Measurements from ENCODE around the gene SCPEP1. TPM values are rescaled to one million over a fixed set of nuclear protein-coding genes. Genes with fewer than 3 reads are reported as not detected.

The SCPEP1 gene
- total RNA-seq, 4 donors from 2014 or later: 9.9 to 44.7 (median 30.2) TPM

GRCh38 chr17:56945938-56946505 is 31.9 kb upstream of the SCPEP1 start:
- ATAC-seq (no peak), DNase-seq (no peak)
- H3K4me3 ChIP-seq: no peak overlapping the region
- in situ Hi-C loops (cut with MboI; ENCODE audit: low sequenced_read_pairs in 4 of 4) (no loop called here), intact Hi-C loops (cut with DNase I; ENCODE audit: low total_unique reads) (no loop called here)
- no peaks in the 10 kb centered on the region for H3K9me3 ChIP-seq
- no peak overlapping the region for H3K27ac ChIP-seq
- TF ChIP-seq POLR2A (IDR thresholded peaks at IDR 0.05) (no peak), CTCF (IDR thresholded peaks at IDR 0.05 in 4 of 5, conservative IDR thresholded peaks at IDR 0.05 in 1 of 5) (no peak)
- no peaks in the 10 kb centered on the region for H3K27me3 ChIP-seq
- peaks cover 0 to 81% of the 10 kb centered on the region in 2 donors for H3K36me3 ChIP-seq
- no peaks in the 10 kb centered on the region for H3K4me1 ChIP-seq

- DNase-seq: no peak
- H3K4me1 ChIP-seq: no peaks in the 10 kb centered on the region
- H3K27ac ChIP-seq: no peak overlapping the region
- TF ChIP-seq POLR2A (IDR thresholded peaks at IDR 0.05): no peak
- no peak overlapping the region for H3K4me3 ChIP-seq
- intact Hi-C loops (cut with DNase I; ENCODE audit: low total_unique reads): no loop called here
- in situ Hi-C loops (cut with MboI; ENCODE audit: low sequenced_read_pairs in 4 of 4): no loop called here
- no peaks in the 10 kb centered on the region for H3K9me3 ChIP-seq
- H3K27me3 ChIP-seq: no peaks in the 10 kb centered on the region
- H3K36me3 ChIP-seq: peaks cover 0 to 65% of the 10 kb centered on the region in 2 donors
- ATAC-seq: no peak
Measured at GRCh38 chr17:56947741-56948140, 30.2 kb upstream of the SCPEP1 start.

- intact Hi-C loops (cut with DNase I; ENCODE audit: low total_unique reads): no loop called here
- peaks cover 0 to 59% of the 10 kb centered on the region in 2 donors for H3K36me3 ChIP-seq
- TF ChIP-seq CTCF (IDR thresholded peaks at IDR 0.05 in 4 of 5, conservative IDR thresholded peaks at IDR 0.05 in 1 of 5) (no peak), POLR2A (IDR thresholded peaks at IDR 0.05) (no peak)
- no peak overlapping the region for H3K27ac ChIP-seq
- H3K9me3 ChIP-seq: no peaks in the 10 kb centered on the region
- in situ Hi-C loops (cut with MboI; ENCODE audit: low sequenced_read_pairs in 4 of 4): no loop called here
- ATAC-seq: no peak
- no peak for DNase-seq
- H3K27me3 ChIP-seq: no peaks in the 10 kb centered on the region
- no peaks in the 10 kb centered on the region for H3K4me1 ChIP-seq
- H3K4me3 ChIP-seq: no peak overlapping the region
Measured at GRCh38 chr17:56948491-56948890, 29.4 kb upstream of the SCPEP1 start.

DNA sequence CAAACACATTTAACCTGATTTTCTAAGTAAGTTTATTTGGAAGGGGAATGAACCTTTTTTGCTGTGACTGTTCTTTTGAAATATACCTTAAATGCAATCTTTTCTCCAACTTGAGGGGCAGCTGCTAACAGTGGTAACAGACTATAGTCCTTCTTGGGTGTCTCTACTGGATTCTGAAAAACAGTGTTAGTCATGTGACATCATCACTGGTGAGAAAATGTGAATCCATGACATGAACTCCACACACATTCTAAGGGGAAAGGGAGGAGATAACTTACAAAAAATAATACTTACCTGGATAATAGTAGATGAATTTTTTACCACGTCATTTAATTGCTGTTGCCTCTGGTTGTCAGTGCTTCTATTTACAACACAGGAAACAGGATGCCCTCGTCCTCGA is 28.3 kb upstream of the SCPEP1 start:
- no peak overlapping the region for H3K4me3 ChIP-seq
- ATAC-seq: no peak
- no peak for TF ChIP-seq POLR2A (IDR thresholded peaks at IDR 0.05)
- TF ChIP-seq CTCF (IDR thresholded peaks at IDR 0.05 in 4 of 5, conservative IDR thresholded peaks at IDR 0.05 in 1 of 5): no peak
- no peak for DNase-seq
- in situ Hi-C loops (cut with MboI; ENCODE audit: low sequenced_read_pairs in 4 of 4) (no loop called here), intact Hi-C loops (cut with DNase I; ENCODE audit: low total_unique reads) (no loop called here)
- H3K9me3 ChIP-seq: no peaks in the 10 kb centered on the region
- H3K27me3 ChIP-seq: no peaks in the 10 kb centered on the region
- H3K27ac ChIP-seq: no peak overlapping the region
- no peaks in the 10 kb centered on the region for H3K4me1 ChIP-seq
- peaks cover 0 to 48% of the 10 kb centered on the region in 2 donors for H3K36me3 ChIP-seq

DNA sequence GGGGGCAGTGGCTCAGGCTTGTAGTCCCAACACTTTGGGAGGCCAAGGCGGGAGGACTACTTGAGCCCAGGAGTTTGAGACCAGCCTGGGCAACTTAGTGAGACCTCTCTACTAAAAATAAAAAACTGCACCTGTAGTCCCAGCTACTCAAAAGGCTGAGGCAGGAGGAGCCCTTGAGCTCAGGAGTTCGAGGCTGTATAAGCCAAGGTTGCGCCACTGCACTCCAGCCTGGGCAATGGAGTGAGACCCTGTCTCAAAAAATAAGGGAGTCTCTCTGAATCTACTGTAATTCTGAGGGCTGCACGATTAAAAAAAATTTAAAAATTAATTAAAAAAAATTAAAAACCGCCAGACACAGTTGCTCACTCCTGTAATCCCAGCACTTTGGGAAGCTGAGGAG is 20.9 kb upstream of the SCPEP1 start:
- Histone ChIP-seq H3K36me3 (no peaks in the 10 kb centered on the region), H3K27me3 (no peaks in the 10 kb centered on the region), H3K27ac (no peak overlapping the region), H3K9me3 (no peaks in the 10 kb centered on the region), H3K4me3 (no peak overlapping the region), H3K4me1 (peaks cover 15 to 25% of the 10 kb centered on the region in 2 donors)
- TF ChIP-seq POLR2A (IDR thresholded peaks at IDR 0.05) (no peak), CTCF (IDR thresholded peaks at IDR 0.05 in 4 of 5, conservative IDR thresholded peaks at IDR 0.05 in 1 of 5) (no peak)
- ATAC-seq: no peak
- no peak for DNase-seq
- in situ Hi-C loops (cut with MboI; ENCODE audit: low sequenced_read_pairs in 4 of 4): loop anchor here in 1 of 4 donors (25.0 kb wide), 1 partner anchor 370 kb away; the partner anchor contains the start of gene NOG
- intact Hi-C loops (cut with DNase I; ENCODE audit: low total_unique reads): loop anchor here (5.0 kb wide), 1 partner anchor 125 kb away; the partner anchor contains the start of genes C17orf67 and DGKE

All from gastrocnemius medialis (tissue), 4 donors.